Panc1 (cell line): Measurements from ENCODE around the gene PDZD2. TPM values are rescaled to one million over a fixed set of nuclear protein-coding genes. Genes with fewer than 3 reads are reported as not detected.

ENCODE experiments used
- ATAC-seq: fragments of 200-7000 bp; cut with Tn5 transposase; 2 replicates; pipeline ENCODE4 v1.9.1; 2020; ENCODE audit warnings: mild to moderate bottlenecking, moderate library complexity
- BruUV-seq: library from RNA; stranded (reverse); fragments of 400-500 nt; replicated peaks from 2 replicates; lab custom pipeline; 2021; lab: Mats Ljungman, UMichigan
- CTCF ChIA-PET: fragments of 300-600 bp; sonication (Branson Sonifier 250); formaldehyde crosslinking; loops from one replicate; lab custom pipeline; 2022; ENCODE audit warnings: antibody characterized with exemption; lab: Charles Lee
- POLR2A ChIA-PET: fragments of 300-600 bp; sonication (Branson Sonifier 250); formaldehyde crosslinking; loops from one replicate; lab custom pipeline; 2022; ENCODE audit warnings: antibody characterized with exemption; lab: Charles Lee
- DNase-seq: peaks from one replicate; pipeline ENCODE4 v3.0.0-alpha.2; 2010; ENCODE audit warnings: low read depth, low spot score
- H3K27ac ChIP-seq: 2 replicates; pipeline ENCODE4 v1.5.1; 2011; ENCODE audit warnings: mild to moderate bottlenecking, low read length, inconsistent platforms
- H3K27me3 ChIP-seq: fragments of 200-500 bp; sonication (Bioruptor generic); 2 replicates; pipeline ENCODE4 v1.6.0; 2014; ENCODE audit warnings: low read length, inconsistent platforms; ENCODE audit not compliant: control insufficient read depth, insufficient read depth
- H3K36me3 ChIP-seq: fragments of 200-500 bp; sonication (Bioruptor generic); 2 replicates; pipeline ENCODE4 v1.5.1; 2014; ENCODE audit warnings: inconsistent platforms, mild to moderate bottlenecking, low read length, moderate library complexity; ENCODE audit not compliant: control insufficient read depth, insufficient read depth
- H3K4me1 ChIP-seq: 2 replicates; pipeline ENCODE4 v1.5.1; 2011; ENCODE audit warnings: inconsistent platforms, mild to moderate bottlenecking, low read length, moderate library complexity; ENCODE audit not compliant: control insufficient read depth, insufficient read depth
- H3K4me3 ChIP-seq, 2 experiments: 2 replicates each; pipeline ENCODE4 v1.5.1; 2011 to 2012; ENCODE audit warnings: low read depth in 2 of 2, low read length in 2 of 2, mild to moderate bottlenecking in 2 of 2, inconsistent platforms in 1 of 2, moderate library complexity in 1 of 2
- H3K9me3 ChIP-seq: fragments of 200-500 bp; sonication (Bioruptor generic); 2 replicates; pipeline ENCODE4 v1.5.1; 2014; ENCODE audit warnings: low read depth, mild to moderate bottlenecking, inconsistent platforms, low read length, moderate library complexity; ENCODE audit not compliant: control insufficient read depth, insufficient read depth
- POLR2AphosphoS5 ChIP-seq: IDR thresholded peaks from 2 replicates; pipeline ENCODE4 v1.6.1; 2012; ENCODE audit warnings: mild to moderate bottlenecking, low read depth, low read length, moderate library complexity
- SIN3A ChIP-seq: IDR thresholded peaks from 2 replicates; pipeline ENCODE4 v1.6.1; 2012; ENCODE audit warnings: low read depth, mild to moderate bottlenecking, low read length, moderate library complexity, borderline replicate concordance; ENCODE audit not compliant: insufficient read depth
- TCF7L2 ChIP-seq: IDR thresholded peaks from 2 replicates; pipeline ENCODE4 v1.6.1; 2011; ENCODE audit warnings: mild to moderate bottlenecking, low read depth, low read length, inconsistent platforms
- in situ Hi-C: cut with HindIII; loops from 2 replicates; pipeline ENCODE4 v1.10.0; 2016; ENCODE audit warnings: low sequenced_read_pairs, low pct_unique_long_range_greater_than_20kb
- intact Hi-C: fragments of 100-400 bp; cut with micrococcal nuclease; formaldehyde crosslinking; loops from one replicate; pipeline ENCODE4 v1.10.0; 2022; ENCODE audit not compliant: unreplicated experiment
- total RNA-seq: library from RNA; stranded (reverse); gene quantifications from one replicate; pipeline ENCODE4 v1.2.1, GENCODE V29; 2021; ENCODE audit not compliant: unreplicated experiment
- TF ChIP-seq, protein P1 (sequence below), 2 experiments: IDR thresholded peaks; 2 replicates each; pipeline ENCODE4 v1.6.1; 2011 to 2012; ENCODE audit warnings: low read depth in 2 of 2, control low read depth in 1 of 2, low read length in 1 of 2, mild to moderate bottlenecking in 1 of 2, moderate library complexity in 1 of 2; ENCODE audit not compliant: insufficient read depth in 1 of 2
- TF ChIP-seq, protein P2 (sequence below): fragments of 450-650 bp; IDR thresholded peaks from 2 replicates; pipeline ENCODE4 v1.5.1; 2017; ENCODE audit warnings: mild to moderate bottlenecking

Gene PDZD2
- total RNA-seq, 1 experiment from 2014 or later, result 0.10 TPM

DNA sequence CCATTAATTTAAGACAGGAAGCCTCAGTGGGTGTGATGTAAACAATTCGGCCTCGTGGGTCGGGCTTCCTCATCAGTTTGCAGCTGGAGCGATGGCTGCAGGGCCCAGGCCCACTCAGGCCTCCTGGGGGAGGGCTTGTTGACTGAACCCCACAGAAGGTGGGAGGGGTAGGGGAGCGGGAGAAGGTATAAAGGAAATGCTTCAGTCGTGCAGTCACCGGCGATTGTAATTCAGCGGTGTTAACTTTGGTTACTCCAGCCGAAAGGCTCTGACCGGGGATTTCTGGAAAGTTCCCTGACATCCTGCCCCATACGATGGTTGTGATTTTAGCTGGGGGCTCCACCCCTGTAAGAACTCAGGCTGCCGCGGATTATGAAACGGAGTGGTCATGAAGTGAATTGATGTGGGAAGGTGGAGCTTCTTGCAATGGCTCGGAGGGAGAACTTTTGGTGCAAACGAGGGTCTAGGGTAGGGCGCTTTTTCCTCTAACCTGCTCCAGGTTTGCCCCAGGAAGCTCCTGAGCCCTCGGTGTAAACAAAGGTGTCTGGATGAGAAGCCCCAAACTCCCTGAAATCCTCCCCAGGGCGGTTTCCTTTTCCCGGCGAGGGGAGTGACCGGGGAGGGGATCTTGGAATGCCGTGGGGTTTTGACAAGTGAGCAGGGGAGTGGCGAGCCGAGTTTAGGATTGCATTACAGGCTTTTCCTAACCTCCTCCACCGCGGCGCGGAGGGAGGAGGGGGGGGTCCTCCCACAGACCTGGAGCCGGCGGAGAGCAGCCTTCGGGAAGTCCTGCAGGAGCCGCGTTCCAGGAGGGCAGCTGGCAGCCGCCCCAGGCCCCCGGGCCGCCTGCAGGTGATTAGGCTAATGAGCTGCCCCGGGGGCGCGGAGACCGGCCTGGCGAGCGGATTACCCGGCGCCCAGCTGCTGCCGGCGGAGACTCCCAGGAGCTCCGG, 215.5 kb downstream of the PDZD2 start:
- intact Hi-C loops, result no loop called here
- POLR2A ChIA-PET, result no interaction called here

DNA sequence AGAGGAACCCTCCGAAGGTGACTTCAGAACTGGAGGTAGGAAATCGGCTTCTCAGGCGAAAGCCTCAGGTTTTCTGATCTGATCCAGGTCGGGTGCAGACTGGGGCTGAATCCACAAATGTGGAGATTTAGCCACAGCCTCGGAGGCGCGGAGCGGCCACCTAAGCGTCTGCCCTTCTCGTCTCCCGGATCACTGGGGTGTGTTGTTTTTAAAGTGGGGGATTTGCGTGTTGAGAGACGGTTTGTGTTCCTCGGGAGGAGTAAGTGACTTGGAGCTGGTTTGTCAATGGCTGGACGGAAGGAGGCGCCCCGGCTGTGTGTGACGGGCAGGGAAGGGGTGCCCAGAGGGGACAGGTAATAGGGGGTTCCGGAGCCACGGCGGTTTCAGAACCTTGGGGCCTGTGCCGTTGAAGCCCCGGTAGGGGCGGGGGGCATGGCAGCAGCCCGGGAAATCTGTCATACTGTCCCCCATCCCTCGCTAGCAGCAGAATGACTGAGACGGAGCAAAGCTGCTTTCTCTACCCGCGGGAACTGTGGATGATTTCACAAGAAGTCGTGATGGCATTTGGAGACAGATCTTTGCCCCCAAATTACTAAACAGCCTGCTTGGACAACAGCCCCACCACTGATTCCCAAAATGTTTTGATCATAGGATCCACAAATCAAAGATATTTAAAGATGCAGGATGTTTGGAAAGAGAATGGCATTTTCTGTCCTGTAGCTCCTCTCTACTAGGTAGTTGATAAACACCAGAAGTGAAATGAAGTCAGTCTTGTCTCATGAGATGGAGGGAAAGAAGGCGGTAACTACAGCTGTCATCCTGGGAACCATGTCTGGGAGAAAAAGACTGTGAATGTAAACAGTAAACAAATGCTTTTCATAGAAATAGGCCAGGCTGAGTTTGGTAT, 216.5 kb downstream of the PDZD2 start:
- ATAC-seq (peak; percentile 76), DNase-seq (no peak)
- Histone ChIP-seq H3K9me3 (peaks cover 3% of the 10 kb centered on the region; the same call in 1 of the 2 replicates), H3K27ac (no peak overlapping the region), H3K27me3 (peaks cover 20% of the 10 kb centered on the region), H3K4me1 (peaks cover 9% of the 10 kb centered on the region), H3K4me3 (peak overlapping the region; percentile 39 to 53), H3K36me3 (no peaks in the 10 kb centered on the region)
- CTCF ChIA-PET, result interaction anchor here (0.7 kb wide), 1 partner anchor 212 kb away, joined by 3 read pairs; no protein-coding TSS in a partner anchor
- POLR2A ChIA-PET, result no interaction called here
- BruUV-seq, result no TSS peak
- TF ChIP-seq, protein P1, sequence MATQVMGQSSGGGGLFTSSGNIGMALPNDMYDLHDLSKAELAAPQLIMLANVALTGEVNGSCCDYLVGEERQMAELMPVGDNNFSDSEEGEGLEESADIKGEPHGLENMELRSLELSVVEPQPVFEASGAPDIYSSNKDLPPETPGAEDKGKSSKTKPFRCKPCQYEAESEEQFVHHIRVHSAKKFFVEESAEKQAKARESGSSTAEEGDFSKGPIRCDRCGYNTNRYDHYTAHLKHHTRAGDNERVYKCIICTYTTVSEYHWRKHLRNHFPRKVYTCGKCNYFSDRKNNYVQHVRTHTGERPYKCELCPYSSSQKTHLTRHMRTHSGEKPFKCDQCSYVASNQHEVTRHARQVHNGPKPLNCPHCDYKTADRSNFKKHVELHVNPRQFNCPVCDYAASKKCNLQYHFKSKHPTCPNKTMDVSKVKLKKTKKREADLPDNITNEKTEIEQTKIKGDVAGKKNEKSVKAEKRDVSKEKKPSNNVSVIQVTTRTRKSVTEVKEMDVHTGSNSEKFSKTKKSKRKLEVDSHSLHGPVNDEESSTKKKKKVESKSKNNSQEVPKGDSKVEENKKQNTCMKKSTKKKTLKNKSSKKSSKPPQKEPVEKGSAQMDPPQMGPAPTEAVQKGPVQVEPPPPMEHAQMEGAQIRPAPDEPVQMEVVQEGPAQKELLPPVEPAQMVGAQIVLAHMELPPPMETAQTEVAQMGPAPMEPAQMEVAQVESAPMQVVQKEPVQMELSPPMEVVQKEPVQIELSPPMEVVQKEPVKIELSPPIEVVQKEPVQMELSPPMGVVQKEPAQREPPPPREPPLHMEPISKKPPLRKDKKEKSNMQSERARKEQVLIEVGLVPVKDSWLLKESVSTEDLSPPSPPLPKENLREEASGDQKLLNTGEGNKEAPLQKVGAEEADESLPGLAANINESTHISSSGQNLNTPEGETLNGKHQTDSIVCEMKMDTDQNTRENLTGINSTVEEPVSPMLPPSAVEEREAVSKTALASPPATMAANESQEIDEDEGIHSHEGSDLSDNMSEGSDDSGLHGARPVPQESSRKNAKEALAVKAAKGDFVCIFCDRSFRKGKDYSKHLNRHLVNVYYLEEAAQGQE (IDR thresholded peaks at IDR 0.05; ENCODE audit: insufficient read depth in 1 of 2, low read depth in 2 of 2, low read length in 1 of 2), result no peak
- TF ChIP-seq, protein P2, sequence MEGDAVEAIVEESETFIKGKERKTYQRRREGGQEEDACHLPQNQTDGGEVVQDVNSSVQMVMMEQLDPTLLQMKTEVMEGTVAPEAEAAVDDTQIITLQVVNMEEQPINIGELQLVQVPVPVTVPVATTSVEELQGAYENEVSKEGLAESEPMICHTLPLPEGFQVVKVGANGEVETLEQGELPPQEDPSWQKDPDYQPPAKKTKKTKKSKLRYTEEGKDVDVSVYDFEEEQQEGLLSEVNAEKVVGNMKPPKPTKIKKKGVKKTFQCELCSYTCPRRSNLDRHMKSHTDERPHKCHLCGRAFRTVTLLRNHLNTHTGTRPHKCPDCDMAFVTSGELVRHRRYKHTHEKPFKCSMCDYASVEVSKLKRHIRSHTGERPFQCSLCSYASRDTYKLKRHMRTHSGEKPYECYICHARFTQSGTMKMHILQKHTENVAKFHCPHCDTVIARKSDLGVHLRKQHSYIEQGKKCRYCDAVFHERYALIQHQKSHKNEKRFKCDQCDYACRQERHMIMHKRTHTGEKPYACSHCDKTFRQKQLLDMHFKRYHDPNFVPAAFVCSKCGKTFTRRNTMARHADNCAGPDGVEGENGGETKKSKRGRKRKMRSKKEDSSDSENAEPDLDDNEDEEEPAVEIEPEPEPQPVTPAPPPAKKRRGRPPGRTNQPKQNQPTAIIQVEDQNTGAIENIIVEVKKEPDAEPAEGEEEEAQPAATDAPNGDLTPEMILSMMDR, result peak; percentile 55; the same call in 1 of the 2 replicates
- TF ChIP-seq SIN3A, result no peak
- TF ChIP-seq POLR2AphosphoS5, result no peak
- intact Hi-C loops (no loop called here), in situ Hi-C loops (no loop called here)

More for the DNA sequence above, 215.5 kb downstream of the PDZD2 start:
- peaks cover 9% of the 10 kb centered on the region for H3K4me1 ChIP-seq
- peaks cover 3% of the 10 kb centered on the region; the same call in 1 of the 2 replicates for H3K9me3 ChIP-seq
- H3K27ac ChIP-seq, result no peak overlapping the region
- H3K36me3 ChIP-seq, result no peaks in the 10 kb centered on the region
- in situ Hi-C loops, result no loop called here
- no peak for TF ChIP-seq TCF7L2
- CTCF ChIA-PET, result interaction anchor here (0.5 to 0.7 kb wide), 2 partner anchors 212 to 221 kb away, joined by 3 to 5 read pairs; no protein-coding TSS in a partner anchor
- no TSS peak for BruUV-seq
- ATAC-seq (peak; percentile 81), DNase-seq (no peak)
- H3K27me3 ChIP-seq, result peaks cover 20% of the 10 kb centered on the region
- H3K4me3 ChIP-seq, result peak overlapping the region; percentile 39 to 53
